Cardiac muscle cell (in vitro differentiated cells and primary cell): Measurements from ENCODE around the gene TMEM255B. TPM values are rescaled to one million over a fixed set of nuclear protein-coding genes. Genes with fewer than 3 reads are reported as not detected.
"Not testable (repeated sequence)": the region's sequence is repeated elsewhere in the genome, so short reads cannot be mapped to it uniquely, and the experiment has no call there.

Experiments
- DNase-seq, 2 donors: peaks; one replicate each; pipeline versions ENCODE4 v3.0.0 to v3.0.0-alpha.2; 2010 to 2017; ENCODE audit warnings: low read depth in 1 of 2, low spot score in 1 of 2
- H3K27ac ChIP-seq: fragments of 200-600 bp; sonication (generic); 2 replicates; pipeline ENCODE4 v1.5.1; 2016
- H3K27me3 ChIP-seq: fragments of 200-600 bp; sonication (generic); 2 replicates; pipeline ENCODE4 v1.6.0; 2016; ENCODE audit warnings: control low read depth
- H3K36me3 ChIP-seq: fragments of 200-600 bp; sonication (generic); 2 replicates; pipeline ENCODE4 v1.5.1; 2016; ENCODE audit warnings: control low read depth
- H3K4me1 ChIP-seq: fragments of 200-600 bp; sonication (generic); 2 replicates; pipeline ENCODE4 v1.8.1; 2017; ENCODE audit warnings: low read depth, mild to moderate bottlenecking, mixed run types
- H3K4me3 ChIP-seq: fragments of 200-600 bp; sonication (generic); 2 replicates; pipeline ENCODE4 v1.5.1; 2016; ENCODE audit warnings: mild to moderate bottlenecking
- H3K9me3 ChIP-seq: fragments of 200-600 bp; sonication (generic); 2 replicates; pipeline ENCODE4 v1.5.1; 2017; ENCODE audit warnings: low read depth, mild to moderate bottlenecking, control low read depth
- CTCF ChIP-seq: IDR thresholded peaks from 2 replicates; pipeline ENCODE4 v1.5.1; 2012; ENCODE audit warnings: low read depth, mild to moderate bottlenecking, low read length
- polyA plus RNA-seq: library from polyadenylated mRNA; unstranded; fragments of >200 nt; fragmentation: Nextera tagmentation; extraction: Ambion mirVana; gene quantifications from 2 replicates; pipeline ENCODE4 v1.2.1, GENCODE V29; 2016
- total RNA-seq: library from RNA; depleted of rRNA; stranded (reverse); fragments of >200 nt; gene quantifications from 2 replicates; pipeline ENCODE4 v1.2.3, GENCODE V29; 2016

Gene TMEM255B
- total and polyA plus RNA-seq, 2 experiments from 2014 or later, result 0.17 TPM; not detected in 1

- H3K4me1 ChIP-seq, result no peaks in the 10 kb centered on the region
- no peak overlapping the region for H3K4me3 ChIP-seq
- no peaks in the 10 kb centered on the region for H3K27me3 ChIP-seq
- H3K36me3 ChIP-seq, result no peaks in the 10 kb centered on the region
- TF ChIP-seq CTCF, result no peak
- H3K27ac ChIP-seq, result no peak overlapping the region
- DNase-seq, result no peak
- no peaks in the 10 kb centered on the region for H3K9me3 ChIP-seq
Observed at GRCh38 chr13:113742445-113743120, 16.4 kb upstream of the TMEM255B start.

- H3K9me3 ChIP-seq, result no peaks in the 10 kb centered on the region
- no peak overlapping the region for H3K4me3 ChIP-seq
- no peaks in the 10 kb centered on the region for H3K27me3 ChIP-seq
- no peak for TF ChIP-seq CTCF
- H3K36me3 ChIP-seq, result no peaks in the 10 kb centered on the region
- no peak for DNase-seq
- H3K27ac ChIP-seq, result no peak overlapping the region
- H3K4me1 ChIP-seq, result no peaks in the 10 kb centered on the region
Observed at GRCh38 chr13:113743366-113744195, 15.4 kb upstream of the TMEM255B start.

- Histone ChIP-seq H3K9me3 (no peaks in the 10 kb centered on the region), H3K4me1 (no peaks in the 10 kb centered on the region), H3K4me3 (no peak overlapping the region), H3K36me3 (no peaks in the 10 kb centered on the region), H3K27me3 (no peaks in the 10 kb centered on the region), H3K27ac (no peak overlapping the region)
- no peak for TF ChIP-seq CTCF
- DNase-seq, result no peak
Observed at GRCh38 chr13:113744197-113745000, 14.6 kb upstream of the TMEM255B start.

- H3K9me3 ChIP-seq, result no peaks in the 10 kb centered on the region
- H3K27me3 ChIP-seq, result no peaks in the 10 kb centered on the region
- no peak for DNase-seq
- no peak overlapping the region for H3K4me3 ChIP-seq
- no peaks in the 10 kb centered on the region for H3K36me3 ChIP-seq
- H3K4me1 ChIP-seq, result no peaks in the 10 kb centered on the region
- no peak overlapping the region for H3K27ac ChIP-seq
- no peak for TF ChIP-seq CTCF
Observed at GRCh38 chr13:113745059-113745458, 14.0 kb upstream of the TMEM255B start.

- H3K9me3 ChIP-seq, DNase-seq, H3K36me3 ChIP-seq, H3K4me1 ChIP-seq, H3K27ac ChIP-seq, H3K4me3 ChIP-seq, H3K27me3 ChIP-seq: not testable (repeated sequence)
Observed at GRCh38 chr13:113745500-113746142, 13.4 kb upstream of the TMEM255B start.
